ENCODE measurements around the gene TEX52. TPM values are rescaled to one million over a fixed set of nuclear protein-coding genes. Genes with fewer than 3 reads are reported as not detected.

Gene TEX52
- total and polyA plus RNA-seq, 2 donors (not counting 3 experiments of a cell fraction or from before 2014, with no cell fraction given), result not detected

DNA sequence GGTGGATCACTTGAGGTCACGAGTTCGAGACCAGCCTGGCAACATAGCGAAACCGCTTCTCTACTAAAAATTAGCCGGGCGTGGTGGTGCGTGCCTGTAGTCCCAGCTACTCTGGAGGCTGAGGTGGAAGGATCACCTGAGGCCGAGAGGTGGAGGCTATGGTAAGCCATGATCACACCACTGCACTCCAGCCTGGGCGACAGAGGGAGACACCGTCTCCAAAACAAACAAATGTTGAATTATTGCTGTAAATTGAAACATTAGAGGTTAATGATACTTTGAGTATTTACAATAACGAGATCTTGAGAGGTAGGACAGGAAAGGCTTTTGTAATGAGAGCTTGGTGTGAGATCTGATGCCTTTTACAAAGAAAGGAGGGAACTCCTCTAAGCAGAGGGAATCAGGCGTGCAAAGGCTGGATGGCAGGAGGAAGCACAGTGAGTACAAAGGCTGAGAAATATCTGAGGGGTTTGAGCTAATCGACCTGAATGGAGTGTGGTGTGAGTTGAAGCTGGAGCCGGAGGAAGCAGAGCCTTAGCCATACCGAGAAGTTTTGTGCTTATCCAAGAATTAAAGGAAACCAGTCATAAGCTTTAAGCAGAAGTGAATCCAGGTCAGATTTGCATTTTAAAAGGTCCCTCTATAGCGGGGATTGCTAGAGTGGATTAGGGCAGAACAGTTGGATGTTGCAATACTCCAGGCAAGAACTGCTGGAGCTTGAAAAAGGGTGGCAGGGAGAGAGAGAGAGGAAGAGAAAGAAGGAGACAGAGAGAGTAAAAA is 21.3 kb upstream of the TEX52 start:
- Histone ChIP-seq H3K4me3 (replicated peaks in 1 of 3; ENCODE audit: insufficient read depth in 1 of 3, low read depth in 1 of 3, low read length in 3 of 3) (peak overlapping the region; percentile 56 to 99 (median 99)), H3K27ac (ENCODE audit: insufficient read depth, low read depth, low read length) (peak overlapping the region; percentile 88), H2AFZ (ENCODE audit: low read depth, low read length) (peak overlapping the region; percentile 99), H3K4me1 (ENCODE audit: control insufficient read depth, extremely low read depth, insufficient read depth, low read length) (peaks cover 17% of the 10 kb centered on the region), H3K9me1 (replicated peaks; ENCODE audit: control insufficient read depth, extremely low read depth, insufficient read depth, low read length) (no peaks in the 10 kb centered on the region), H3K9ac (replicated peaks; ENCODE audit: extremely low read depth, insufficient read depth, low read length) (peak overlapping the region; percentile 97), H3K27me3 (ENCODE audit: control insufficient read depth in 2 of 2, insufficient read depth in 2 of 2, low read length in 2 of 2) (no peaks in the 10 kb centered on the region), H3K9me3 (replicated peaks; ENCODE audit: control insufficient read depth, insufficient read depth, low read length) (no peaks in the 10 kb centered on the region), H3K36me3 (ENCODE audit: control insufficient read depth in 2 of 2, extremely low read depth in 1 of 2, insufficient read depth in 2 of 2, low read length in 2 of 2) (no peaks in the 10 kb centered on the region), H4K20me1 (replicated peaks; ENCODE audit: control insufficient read depth, extremely low read depth, insufficient read depth, low read length) (no peaks in the 10 kb centered on the region), H3K4me2 (ENCODE audit: insufficient read depth, low read length) (peak overlapping the region; percentile 79), H3K79me2 (ENCODE audit: control insufficient read depth, insufficient read depth, low read length) (peaks cover 79% of the 10 kb centered on the region)
- intact Hi-C loops (cut with micrococcal nuclease) (loop anchor here (1.0 to 2.0 kb wide), 3 partner anchors 12 to 156 kb away; partner anchors contain the start of gene TULP3), dilution Hi-C loops (cut with MboI; ENCODE audit: extremely low pct_ligation_motif_present, low sequenced_read_pairs) (no loop called here)
- peak; percentile 72 for FAIRE-seq
- peak; percentile 42 for DNase-seq (ENCODE audit: low read depth, low spot score)
- ChIA-PET POLR2A (no interaction called here), CTCF (interaction anchor here (0.8 to 2.9 kb wide), 11 partner anchors 8 to 164 kb away, joined by 3 to 21 read pairs (median 5); partner anchors contain the start of gene TULP3)
- no TSS peak for BruUV-seq (replicated peaks)
- TF ChIP-seq MYC (IDR thresholded peaks at IDR 0.05; ENCODE audit: low read depth, low read length), result no peak
- no peak for TF ChIP-seq EZH2 (IDR thresholded peaks at IDR 0.05; ENCODE audit: borderline replicate concordance, low read depth, low read length, severe bottlenecking)
- peak; percentile 3 for TF ChIP-seq POLR2AphosphoS5 (IDR thresholded peaks at IDR 0.05; ENCODE audit: insufficient read depth, low read depth, low read length)

DNA sequence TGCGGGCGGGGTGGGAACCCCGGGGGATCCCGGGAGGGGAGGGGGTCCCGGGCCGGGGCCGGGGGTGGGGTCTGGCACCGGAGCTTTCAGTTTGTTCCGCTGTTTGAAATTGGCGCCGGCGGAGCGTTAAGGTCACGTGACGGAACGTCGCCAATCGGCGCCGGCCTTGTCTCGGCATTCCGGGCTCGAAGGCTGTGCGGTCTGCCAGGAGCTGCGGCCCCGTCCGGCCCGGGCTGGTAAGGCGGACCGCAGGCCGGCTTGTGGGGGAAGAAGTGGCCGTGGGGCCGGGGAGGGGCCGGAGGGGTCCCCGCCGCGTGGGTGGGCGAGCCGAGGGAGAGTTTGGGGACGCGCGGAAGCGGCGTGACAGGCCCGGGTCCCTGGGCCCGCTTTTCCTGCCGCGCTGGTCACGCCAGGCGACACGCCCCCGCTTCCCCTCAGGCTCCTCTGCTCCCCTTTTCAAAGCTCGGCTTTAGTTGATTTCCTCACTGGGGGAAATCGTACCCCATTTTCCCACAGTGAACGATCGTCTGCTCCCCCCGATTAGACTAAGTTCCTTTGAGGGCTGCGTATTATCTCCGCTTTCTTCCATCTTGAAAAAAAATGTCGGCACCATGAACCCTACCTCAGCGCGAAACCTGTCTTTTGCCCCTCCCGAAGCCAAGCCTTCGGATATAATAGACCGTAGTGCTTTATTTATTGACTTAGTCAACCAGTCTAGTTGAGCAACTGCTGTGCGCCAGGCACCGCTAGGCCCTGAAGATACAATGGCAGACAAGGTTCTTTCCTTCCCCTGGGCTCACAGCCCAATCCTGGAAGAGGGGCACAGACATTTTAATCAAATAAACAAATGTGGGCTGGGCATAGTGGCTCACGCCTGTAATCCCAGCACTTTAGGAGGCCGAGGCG is 20.5 kb upstream of the TEX52 start, which contains the start of the genes FOXM1 and RHNO1:
Gene FOXM1 (minus strand): TSS at position 128 of the 906 bp plus-strand sequence. CDS start 2,696 bp downstream, outside the sequence.
Gene RHNO1 (plus strand): TSS at position 177 of the 906 bp plus-strand sequence. CDS start 8,144 bp downstream, outside the sequence.
- H4K20me1 ChIP-seq (replicated peaks; ENCODE audit: control insufficient read depth, extremely low read depth, insufficient read depth, low read length), result no peaks in the 10 kb centered on the region
- dilution Hi-C loops (cut with MboI; ENCODE audit: extremely low pct_ligation_motif_present, low sequenced_read_pairs) (no loop called here), intact Hi-C loops (cut with micrococcal nuclease) (loop anchor here (1.0 to 2.0 kb wide), 3 partner anchors 13 to 157 kb away; partner anchors contain the start of gene TULP3)
- peak within 1 kb of the TSS; percentile 79 for H3K4me2 ChIP-seq (ENCODE audit: insufficient read depth, low read length)
- H3K27ac ChIP-seq (ENCODE audit: insufficient read depth, low read depth, low read length), result peak within 1 kb of the TSS; percentile 88
- CTCF ChIA-PET, result interaction anchor here (0.9 to 2.9 kb wide), 14 partner anchors 8 to 165 kb away, joined by 3 to 21 read pairs (median 6); partner anchors contain the start of genes TEX52 and TULP3
- H3K9me3 ChIP-seq (replicated peaks; ENCODE audit: control insufficient read depth, insufficient read depth, low read length), result no peaks in the 10 kb centered on the region
- no peaks in the 10 kb centered on the region for H3K27me3 ChIP-seq (ENCODE audit: control insufficient read depth in 2 of 2, insufficient read depth in 2 of 2, low read length in 2 of 2)
- H3K9ac ChIP-seq (replicated peaks; ENCODE audit: extremely low read depth, insufficient read depth, low read length), result peak within 1 kb of the TSS; percentile 97
- H3K4me3 ChIP-seq (replicated peaks in 1 of 3; ENCODE audit: insufficient read depth in 1 of 3, low read depth in 1 of 3, low read length in 3 of 3), result peak within 1 kb of the TSS; percentile 56 to 99 (median 99)
- BruUV-seq (replicated peaks), result TSS peak; percentile 78
- DNase-seq (ENCODE audit: low read depth, low spot score), result peak; percentile 90
- H2AFZ ChIP-seq (ENCODE audit: low read depth, low read length), result peak within 1 kb of the TSS; percentile 99
- no peaks in the 10 kb centered on the region for H3K36me3 ChIP-seq (ENCODE audit: control insufficient read depth in 2 of 2, extremely low read depth in 1 of 2, insufficient read depth in 2 of 2, low read length in 2 of 2)
- peaks cover 77% of the 10 kb centered on the region for H3K79me2 ChIP-seq (ENCODE audit: control insufficient read depth, insufficient read depth, low read length)
- TF ChIP-seq, protein P1, sequence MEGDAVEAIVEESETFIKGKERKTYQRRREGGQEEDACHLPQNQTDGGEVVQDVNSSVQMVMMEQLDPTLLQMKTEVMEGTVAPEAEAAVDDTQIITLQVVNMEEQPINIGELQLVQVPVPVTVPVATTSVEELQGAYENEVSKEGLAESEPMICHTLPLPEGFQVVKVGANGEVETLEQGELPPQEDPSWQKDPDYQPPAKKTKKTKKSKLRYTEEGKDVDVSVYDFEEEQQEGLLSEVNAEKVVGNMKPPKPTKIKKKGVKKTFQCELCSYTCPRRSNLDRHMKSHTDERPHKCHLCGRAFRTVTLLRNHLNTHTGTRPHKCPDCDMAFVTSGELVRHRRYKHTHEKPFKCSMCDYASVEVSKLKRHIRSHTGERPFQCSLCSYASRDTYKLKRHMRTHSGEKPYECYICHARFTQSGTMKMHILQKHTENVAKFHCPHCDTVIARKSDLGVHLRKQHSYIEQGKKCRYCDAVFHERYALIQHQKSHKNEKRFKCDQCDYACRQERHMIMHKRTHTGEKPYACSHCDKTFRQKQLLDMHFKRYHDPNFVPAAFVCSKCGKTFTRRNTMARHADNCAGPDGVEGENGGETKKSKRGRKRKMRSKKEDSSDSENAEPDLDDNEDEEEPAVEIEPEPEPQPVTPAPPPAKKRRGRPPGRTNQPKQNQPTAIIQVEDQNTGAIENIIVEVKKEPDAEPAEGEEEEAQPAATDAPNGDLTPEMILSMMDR (IDR thresholded peaks at IDR 0.05; ENCODE audit: extremely low read depth in 1 of 2, insufficient read depth in 1 of 2, low read depth in 1 of 2, low read length in 2 of 2), result peak in 1 of 2 donors; percentile 24
- TF ChIP-seq FOS (IDR thresholded peaks at IDR 0.05; ENCODE audit: borderline replicate concordance, insufficient read depth, low read length) (no peak), POLR2AphosphoS5 (IDR thresholded peaks at IDR 0.05; ENCODE audit: insufficient read depth, low read depth, low read length) (peak; percentile 83), POLR2A (IDR thresholded peaks at IDR 0.05; ENCODE audit: low read depth, low read length) (peak; percentile 81), JUN (IDR thresholded peaks at IDR 0.05; ENCODE audit: borderline replicate concordance, insufficient read depth, insufficient read length, low read depth) (no peak), EZH2 (IDR thresholded peaks at IDR 0.05; ENCODE audit: borderline replicate concordance, low read depth, low read length, severe bottlenecking) (no peak), GATA2 (IDR thresholded peaks at IDR 0.05; ENCODE audit: insufficient read depth, insufficient read length, low read depth, low read length) (no peak), MYC (IDR thresholded peaks at IDR 0.05; ENCODE audit: low read depth, low read length) (no peak)
- TF ChIP-seq, protein P2, sequence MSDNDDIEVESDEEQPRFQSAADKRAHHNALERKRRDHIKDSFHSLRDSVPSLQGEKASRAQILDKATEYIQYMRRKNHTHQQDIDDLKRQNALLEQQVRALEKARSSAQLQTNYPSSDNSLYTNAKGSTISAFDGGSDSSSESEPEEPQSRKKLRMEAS (IDR thresholded peaks at IDR 0.05; ENCODE audit: insufficient read depth, insufficient read length), result peak; percentile 94
- H3K9me1 ChIP-seq (replicated peaks; ENCODE audit: control insufficient read depth, extremely low read depth, insufficient read depth, low read length), result no peaks in the 10 kb centered on the region
- FAIRE-seq, result peak; percentile 87
- H3K4me1 ChIP-seq (ENCODE audit: control insufficient read depth, extremely low read depth, insufficient read depth, low read length), result peaks cover 17% of the 10 kb centered on the region
- POLR2A ChIA-PET, result interaction anchor here (0.6 to 0.8 kb wide), 2 partner anchors 13 to 29 kb away, joined by 3 to 5 read pairs; partner anchors contain the start of gene TULP3

All from endothelial cell of umbilical vein (primary cell).